Measurements from ENCODE around the gene OTOP2. TPM values are rescaled to one million over a fixed set of nuclear protein-coding genes. Genes with fewer than 3 reads are reported as not detected.

OTOP2 gene
- total RNA-seq, 1 donor from 2014 or later = not detected

DNA sequence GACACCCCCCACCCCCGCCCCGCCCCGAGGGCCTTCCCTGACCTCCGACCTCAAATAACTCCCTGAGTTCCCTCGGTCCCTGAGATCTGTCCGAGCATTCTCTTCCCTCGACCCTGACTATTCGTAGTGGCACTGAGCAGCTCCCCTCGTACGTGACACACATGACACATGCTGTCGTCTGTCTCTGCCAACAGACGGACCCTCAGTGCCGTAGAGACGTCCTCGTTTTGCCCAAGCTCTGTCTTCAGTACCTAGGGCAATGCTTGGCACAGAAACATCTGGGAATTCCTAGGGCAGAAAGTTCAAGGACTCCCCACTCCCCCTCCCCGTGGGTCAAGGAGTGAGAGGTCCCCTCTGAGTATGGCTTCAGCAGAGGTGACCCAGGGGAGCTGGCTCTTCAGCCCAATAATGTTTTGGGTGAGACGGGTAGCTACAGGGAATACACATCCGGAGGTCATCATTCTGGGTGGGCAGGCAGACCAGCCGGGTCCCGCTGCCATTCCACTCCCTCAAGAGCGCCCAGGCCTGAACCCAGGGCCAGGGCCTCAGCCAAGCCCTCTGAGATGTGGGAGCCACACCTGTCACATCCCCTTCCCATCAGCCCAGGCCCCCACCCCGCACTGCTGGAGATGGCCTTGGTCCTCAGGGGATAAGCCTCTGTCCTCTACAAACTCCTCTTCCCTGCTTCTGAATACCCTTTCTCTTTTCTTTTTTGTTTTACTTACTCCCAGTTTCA is 30.0 kb upstream of the OTOP2 start:
- TF ChIP-seq, protein P1, sequence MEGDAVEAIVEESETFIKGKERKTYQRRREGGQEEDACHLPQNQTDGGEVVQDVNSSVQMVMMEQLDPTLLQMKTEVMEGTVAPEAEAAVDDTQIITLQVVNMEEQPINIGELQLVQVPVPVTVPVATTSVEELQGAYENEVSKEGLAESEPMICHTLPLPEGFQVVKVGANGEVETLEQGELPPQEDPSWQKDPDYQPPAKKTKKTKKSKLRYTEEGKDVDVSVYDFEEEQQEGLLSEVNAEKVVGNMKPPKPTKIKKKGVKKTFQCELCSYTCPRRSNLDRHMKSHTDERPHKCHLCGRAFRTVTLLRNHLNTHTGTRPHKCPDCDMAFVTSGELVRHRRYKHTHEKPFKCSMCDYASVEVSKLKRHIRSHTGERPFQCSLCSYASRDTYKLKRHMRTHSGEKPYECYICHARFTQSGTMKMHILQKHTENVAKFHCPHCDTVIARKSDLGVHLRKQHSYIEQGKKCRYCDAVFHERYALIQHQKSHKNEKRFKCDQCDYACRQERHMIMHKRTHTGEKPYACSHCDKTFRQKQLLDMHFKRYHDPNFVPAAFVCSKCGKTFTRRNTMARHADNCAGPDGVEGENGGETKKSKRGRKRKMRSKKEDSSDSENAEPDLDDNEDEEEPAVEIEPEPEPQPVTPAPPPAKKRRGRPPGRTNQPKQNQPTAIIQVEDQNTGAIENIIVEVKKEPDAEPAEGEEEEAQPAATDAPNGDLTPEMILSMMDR (IDR thresholded peaks at IDR 0.05; ENCODE audit: borderline replicate concordance) = no peak
- DNase-seq = no peak
- intact Hi-C loops (cut with micrococcal nuclease) = no loop called here
- Histone ChIP-seq H3K4me1 (peaks cover 11% of the 10 kb centered on the region), H3K27ac (replicated peaks) (no peak overlapping the region), H3K36me3 (no peaks in the 10 kb centered on the region), H3K27me3 (ENCODE audit: low read depth) (peaks cover 81% of the 10 kb centered on the region), H3K4me3 (peak overlapping the region; percentile 60), H3K9me3 (replicated peaks) (no peaks in the 10 kb centered on the region)

DNA sequence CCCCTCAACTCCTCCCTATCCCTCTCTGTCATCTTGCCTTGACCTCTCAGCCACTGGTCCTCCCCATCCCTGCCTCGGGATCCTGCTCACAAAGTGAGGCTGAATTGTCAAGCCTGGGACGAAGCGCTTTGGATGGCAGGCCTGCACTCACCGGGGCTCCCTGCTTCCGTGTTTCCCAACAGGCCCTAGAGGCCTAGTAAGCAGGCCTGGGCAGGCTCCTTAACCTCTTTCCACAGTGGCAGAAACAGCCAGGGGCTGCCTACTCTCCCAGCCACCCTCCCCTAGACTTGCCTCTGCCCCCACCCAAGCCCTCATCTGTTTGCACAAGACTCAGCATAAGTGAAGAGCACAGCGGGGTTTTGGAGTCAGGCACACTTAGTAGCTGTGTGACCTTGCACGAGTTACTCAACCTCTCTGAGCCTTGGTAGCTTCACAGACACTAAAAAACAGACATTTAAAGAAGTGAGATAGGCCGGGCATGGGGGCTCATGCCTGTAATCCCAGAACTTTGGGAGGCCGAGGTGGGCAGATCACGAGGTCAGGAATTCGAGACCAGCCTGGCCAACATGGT is 25.6 kb upstream of the OTOP2 start:
- TF ChIP-seq, protein P1 (IDR thresholded peaks at IDR 0.05; ENCODE audit: borderline replicate concordance) = no peak
- Histone ChIP-seq H3K27me3 (ENCODE audit: low read depth) (peaks cover 53% of the 10 kb centered on the region), H3K36me3 (no peaks in the 10 kb centered on the region), H3K9me3 (replicated peaks) (no peaks in the 10 kb centered on the region), H3K27ac (replicated peaks) (no peak overlapping the region), H3K4me3 (no peak overlapping the region), H3K4me1 (peaks cover 5% of the 10 kb centered on the region)
- no peak for DNase-seq
- intact Hi-C loops (cut with micrococcal nuclease) = no loop called here

DNA sequence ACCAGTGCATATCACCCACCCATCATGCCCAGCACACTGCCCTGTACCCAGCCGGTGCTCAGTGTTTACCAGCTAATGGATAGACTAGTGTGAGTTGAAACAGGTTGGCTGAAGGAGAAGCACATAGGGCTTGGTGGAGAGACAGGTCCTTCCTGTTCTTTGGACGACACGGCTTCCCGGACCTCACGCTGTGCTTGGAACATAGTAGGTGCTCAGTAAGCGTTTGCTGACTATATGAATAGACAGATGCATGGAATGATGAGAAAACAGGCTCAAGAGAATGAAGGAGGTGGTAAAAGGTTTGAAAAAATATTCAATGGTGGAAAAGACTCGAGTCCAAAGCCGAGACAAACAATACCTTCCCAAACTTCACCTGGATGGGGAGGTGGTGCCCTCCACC is 23.9 kb upstream of the OTOP2 start:
- Histone ChIP-seq H3K4me3 (no peak overlapping the region), H3K9me3 (replicated peaks) (no peaks in the 10 kb centered on the region), H3K27ac (replicated peaks) (no peak overlapping the region), H3K36me3 (no peaks in the 10 kb centered on the region), H3K4me1 (no peaks in the 10 kb centered on the region), H3K27me3 (ENCODE audit: low read depth) (peaks cover 53% of the 10 kb centered on the region)
- DNase-seq = no peak
- intact Hi-C loops (cut with micrococcal nuclease) = no loop called here
- TF ChIP-seq, protein P1 (IDR thresholded peaks at IDR 0.05; ENCODE audit: borderline replicate concordance) = no peak

DNA sequence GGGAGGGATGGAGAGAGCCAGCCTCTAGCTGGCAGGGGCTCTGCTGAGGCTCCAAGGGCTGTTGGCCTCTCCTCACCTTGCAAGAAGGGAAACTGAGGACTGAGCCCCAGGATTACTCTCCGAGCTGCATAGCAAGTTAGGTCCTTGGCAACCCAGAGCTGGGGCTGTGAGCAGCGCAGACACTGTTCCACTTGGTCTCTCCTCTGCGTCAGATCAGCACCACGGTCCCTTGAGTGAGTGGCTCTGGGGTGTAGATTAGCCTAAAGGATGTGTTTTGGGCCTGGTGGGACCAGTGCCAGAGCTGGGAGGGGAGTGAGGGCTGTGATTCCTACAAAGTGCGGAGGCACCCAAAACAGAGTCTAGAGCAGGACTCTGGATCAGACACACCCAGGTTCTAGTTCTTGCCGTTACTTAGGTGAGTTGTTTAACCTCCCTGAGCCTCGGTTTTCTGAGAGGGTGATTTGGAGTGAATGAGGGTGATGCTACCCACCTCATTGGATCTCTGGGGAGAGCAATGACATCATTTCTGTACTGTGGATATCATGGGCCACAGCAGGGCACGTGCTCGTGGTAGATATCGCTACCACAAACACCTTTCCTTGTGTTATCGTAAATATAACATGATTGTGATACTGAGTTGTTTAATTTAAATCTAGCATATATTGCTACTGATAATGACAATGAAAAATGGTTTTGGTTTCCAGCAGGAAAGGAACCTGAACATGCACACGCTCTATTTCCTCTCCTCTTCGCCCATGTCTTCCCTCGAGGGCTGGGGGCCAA is 22.5 kb upstream of the OTOP2 start:
- H3K27me3 ChIP-seq (ENCODE audit: low read depth) = peaks cover 53% of the 10 kb centered on the region

DNA sequence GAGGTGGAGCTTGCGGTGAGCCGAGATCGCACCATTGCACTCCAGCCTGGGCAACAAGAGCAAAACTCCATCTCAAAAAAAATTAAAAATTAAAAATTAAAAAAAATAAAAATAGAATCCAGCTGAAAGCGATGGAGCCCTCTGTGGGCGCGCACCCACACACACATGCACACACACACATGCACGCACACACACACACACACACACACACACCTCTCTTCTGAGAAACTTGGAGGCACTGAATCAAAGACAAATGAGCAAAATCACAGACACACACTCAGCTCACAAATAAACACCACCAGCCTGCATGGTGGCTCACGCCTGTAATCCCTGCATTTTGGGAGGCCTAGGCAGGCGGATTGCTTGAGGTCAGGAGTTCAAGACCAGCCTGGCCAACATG is 21.0 kb upstream of the OTOP2 start:
- Histone ChIP-seq H3K4me1 (no peaks in the 10 kb centered on the region), H3K27ac (replicated peaks) (no peak overlapping the region), H3K9me3 (replicated peaks) (no peaks in the 10 kb centered on the region), H3K4me3 (no peak overlapping the region), H3K36me3 (no peaks in the 10 kb centered on the region), H3K27me3 (ENCODE audit: low read depth) (peaks cover 50% of the 10 kb centered on the region)
- TF ChIP-seq, protein P1 (IDR thresholded peaks at IDR 0.05; ENCODE audit: borderline replicate concordance) = no peak
- intact Hi-C loops (cut with micrococcal nuclease) = no loop called here
- DNase-seq = no peak

More for the DNA sequence above, 22.5 kb upstream of the OTOP2 start:
- Histone ChIP-seq H3K4me3 (no peak overlapping the region), H3K36me3 (no peaks in the 10 kb centered on the region), H3K9me3 (replicated peaks) (no peaks in the 10 kb centered on the region), H3K27ac (replicated peaks) (no peak overlapping the region), H3K4me1 (no peaks in the 10 kb centered on the region)
- TF ChIP-seq, protein P1 (IDR thresholded peaks at IDR 0.05; ENCODE audit: borderline replicate concordance) = no peak
- no peak for DNase-seq
- intact Hi-C loops (cut with micrococcal nuclease) = no loop called here
